ENCODE results near the gene RPL35A.

DNA sequence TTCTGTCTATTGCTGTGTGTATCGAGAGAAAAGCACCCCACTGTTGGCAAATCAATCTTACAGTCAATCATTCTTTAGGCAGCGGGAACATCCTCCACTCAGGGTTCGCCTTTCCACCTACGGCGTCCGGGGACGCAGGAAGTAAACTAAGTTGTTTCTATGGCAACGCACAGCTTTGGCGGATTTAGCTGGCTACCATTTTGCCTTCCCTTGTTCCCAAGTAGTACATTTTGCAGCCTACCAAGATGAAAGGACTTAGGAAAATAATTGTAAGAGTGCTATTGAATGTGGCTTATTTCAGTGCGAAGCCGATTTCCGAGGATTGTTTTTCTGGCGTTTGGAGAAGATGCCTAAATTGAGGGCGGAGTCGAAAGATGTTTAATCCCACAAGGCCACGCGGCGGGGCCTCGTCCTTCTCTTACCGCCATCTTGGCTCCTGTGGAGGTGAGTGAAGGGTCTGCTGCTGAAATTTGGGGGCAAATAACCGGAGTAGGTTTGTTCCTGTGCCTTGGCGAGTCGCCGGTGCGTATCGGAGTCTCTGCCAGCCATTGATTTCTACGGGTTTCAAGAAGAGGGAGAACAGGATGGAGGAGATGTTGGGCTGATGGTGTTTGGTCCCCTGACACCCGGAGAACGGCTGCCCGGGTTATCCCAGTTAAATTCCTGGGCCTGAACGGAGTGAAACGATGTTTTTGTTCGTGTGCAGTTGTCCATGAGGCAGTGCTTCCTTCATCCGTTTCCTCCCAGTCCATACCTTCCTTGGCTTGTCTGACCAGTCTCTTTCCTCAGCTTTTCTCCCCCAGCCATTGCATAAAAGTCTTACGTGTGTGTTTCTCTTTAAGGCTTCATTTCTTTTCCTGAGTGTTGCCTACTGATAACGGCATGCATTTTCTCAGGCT, at the start of gene RPL35A:
- TF ChIP-seq ZNF274 (IDR thresholded peaks at IDR 0.05; ENCODE audit: low read depth, low read length) (no peak), YY1 (IDR thresholded peaks at IDR 0.05; ENCODE audit: insufficient read depth, insufficient read length) (peak; percentile 91)
